Measurements from ENCODE around the gene MDFIC.
A peak's percentile ranks its signal among the peaks of the same experiment; 100 is the strongest.

Gene MDFIC

GRCh38 chr7:114889646-114890285 is 32.1 kb upstream of the MDFIC start:
- DNase-seq (ENCODE audit: low read depth), result peak; percentile 97
- TF ChIP-seq CTCF (IDR thresholded peaks at IDR 0.05; ENCODE audit: control insufficient read depth, insufficient read depth, low read depth, low read length, missing control alignments), result no peak
- H3K4me3 ChIP-seq (ENCODE audit: control insufficient read depth, low read depth, low read length), result no peak overlapping the region

- no peak overlapping the region for H3K4me3 ChIP-seq (ENCODE audit: control insufficient read depth, low read depth, low read length)
- no peak for DNase-seq (ENCODE audit: low read depth)
- TF ChIP-seq CTCF (IDR thresholded peaks at IDR 0.05; ENCODE audit: control insufficient read depth, insufficient read depth, low read depth, low read length, missing control alignments), result no peak
Measured at GRCh38 chr7:114890561-114890960, 31.3 kb upstream of the MDFIC start.

- no peak for TF ChIP-seq CTCF (IDR thresholded peaks at IDR 0.05; ENCODE audit: control insufficient read depth, insufficient read depth, low read depth, low read length, missing control alignments)
- no peak overlapping the region for H3K4me3 ChIP-seq (ENCODE audit: control insufficient read depth, low read depth, low read length)
- no peak for DNase-seq (ENCODE audit: low read depth)
Measured at GRCh38 chr7:114900127-114900526, 21.8 kb upstream of the MDFIC start.

- TF ChIP-seq CTCF (IDR thresholded peaks at IDR 0.05; ENCODE audit: control insufficient read depth, insufficient read depth, low read depth, low read length, missing control alignments), result no peak
- no peak for DNase-seq (ENCODE audit: low read depth)
- H3K4me3 ChIP-seq (ENCODE audit: control insufficient read depth, low read depth, low read length), result no peak overlapping the region
Measured at GRCh38 chr7:114901771-114902170, 20.1 kb upstream of the MDFIC start.

GRCh38 chr7:114903131-114903530 is 18.8 kb upstream of the MDFIC start:
- DNase-seq (ENCODE audit: low read depth), result no peak
- TF ChIP-seq CTCF (IDR thresholded peaks at IDR 0.05; ENCODE audit: control insufficient read depth, insufficient read depth, low read depth, low read length, missing control alignments), result no peak
- no peak overlapping the region for H3K4me3 ChIP-seq (ENCODE audit: control insufficient read depth, low read depth, low read length)

- TF ChIP-seq CTCF (IDR thresholded peaks at IDR 0.05; ENCODE audit: control insufficient read depth, insufficient read depth, low read depth, low read length, missing control alignments), result no peak
- H3K4me3 ChIP-seq (ENCODE audit: control insufficient read depth, low read depth, low read length), result no peak overlapping the region
- no peak for DNase-seq (ENCODE audit: low read depth)
Measured at GRCh38 chr7:114910787-114911186, 11.1 kb upstream of the MDFIC start.

GRCh38 chr7:114911411-114911810 is 10.5 kb upstream of the MDFIC start:
- DNase-seq (ENCODE audit: low read depth), result no peak
- no peak overlapping the region for H3K4me3 ChIP-seq (ENCODE audit: control insufficient read depth, low read depth, low read length)
- no peak for TF ChIP-seq CTCF (IDR thresholded peaks at IDR 0.05; ENCODE audit: control insufficient read depth, insufficient read depth, low read depth, low read length, missing control alignments)
